Endothelial cell of umbilical vein (primary cell): ENCODE results near the gene DDHD1. TPM values are rescaled to one million over a fixed set of nuclear protein-coding genes. Genes with fewer than 3 reads are reported as not detected.
"Not testable (repeated sequence)": the region's sequence is repeated elsewhere in the genome, so short reads cannot be mapped to it uniquely, and the experiment has no call there.

ENCODE experiments used
- BruUV-seq: library from RNA; stranded (reverse); fragments of 400-500 nt; replicated peaks from 2 replicates; lab custom pipeline; 2021; lab: Mats Ljungman, UMichigan
- CTCF ChIA-PET: fragments of 300-600, 350-600 bp; sonication (Branson Sonifier 250); formaldehyde crosslinking; loops from one replicate; lab custom pipeline; 2021; ENCODE audit warnings: antibody characterized with exemption, inconsistent platforms; lab: Charles Lee
- POLR2A ChIA-PET: fragments of 300-600, 350-600 bp; sonication (Branson Sonifier 250); formaldehyde crosslinking; loops from one replicate; lab custom pipeline; 2021; ENCODE audit warnings: antibody characterized with exemption, inconsistent platforms; lab: Charles Lee
- DNase-seq: peaks from one replicate; pipeline ENCODE4 v3.0.0-alpha.2; 2011; ENCODE audit warnings: low read depth, low spot score
- FAIRE-seq: peaks from 2 replicates; lab custom pipeline; 2011; peaks lifted over from hg19 to GRCh38; lab: Jason Lieb, UNC
- H2AFZ ChIP-seq: 2 replicates; pipeline ENCODE4 v1.6.0; 2012; ENCODE audit warnings: low read depth, low read length, control low read depth, inconsistent platforms
- H3K27ac ChIP-seq: 2 replicates; pipeline ENCODE4 v1.5.1; 2011; ENCODE audit warnings: low read depth, mild to moderate bottlenecking, control low read depth, low read length, moderate library complexity; ENCODE audit not compliant: insufficient read depth
- H3K27me3 ChIP-seq, 2 experiments: 2 replicates each; pipeline versions ENCODE4 v1.6.0 to v1.6.1; 2011; ENCODE audit warnings: low read length in 2 of 2, mixed read lengths in 1 of 2; ENCODE audit not compliant: control insufficient read depth in 2 of 2, insufficient read depth in 2 of 2
- H3K36me3 ChIP-seq, 2 experiments: 2 replicates in 1 of 2; 3 replicates in 1 of 2; pipeline ENCODE4 v1.5.1; 2011; ENCODE audit warnings: low read length in 2 of 2, mild to moderate bottlenecking in 1 of 2, moderate library complexity in 1 of 2; ENCODE audit not compliant: control insufficient read depth in 2 of 2, insufficient read depth in 2 of 2; ENCODE audit errors: extremely low read depth in 1 of 2
- H3K4me1 ChIP-seq: 3 replicates; pipeline ENCODE4 v1.5.1; 2011; ENCODE audit warnings: mild to moderate bottlenecking, low read length; ENCODE audit not compliant: control insufficient read depth, insufficient read depth; ENCODE audit errors: extremely low read depth
- H3K4me2 ChIP-seq: 2 replicates; pipeline ENCODE4 v1.6.1; 2011; ENCODE audit warnings: low read length, control low read depth, mixed read lengths; ENCODE audit not compliant: insufficient read depth
- H3K4me3 ChIP-seq, 3 experiments: fragments of 200-600 bp in 1 of 3; sonication (generic), shearing (Covaris generic) in 1 of 3; replicated peaks in 1 of 3; 2 replicates each; pipeline ENCODE4 v1.5.1; 2011 to 2016; ENCODE audit warnings: control low read depth in 3 of 3, low read length in 3 of 3, mild to moderate bottlenecking in 2 of 3, inconsistent platforms in 1 of 3, low read depth in 1 of 3, moderate library complexity in 1 of 3; ENCODE audit not compliant: insufficient read depth in 1 of 3
- H3K79me2 ChIP-seq: 2 replicates; pipeline ENCODE4 v1.6.0; 2012; ENCODE audit warnings: low read length, inconsistent platforms; ENCODE audit not compliant: control insufficient read depth, insufficient read depth
- H3K9ac ChIP-seq: replicated peaks from 2 replicates; pipeline ENCODE3; 2011; ENCODE audit warnings: low read length, control low read depth; ENCODE audit not compliant: insufficient read depth; ENCODE audit errors: extremely low read depth
- H3K9me1 ChIP-seq: replicated peaks from 3 replicates; pipeline ENCODE4 v1.6.0; 2011; ENCODE audit warnings: mild to moderate bottlenecking, low read length; ENCODE audit not compliant: control insufficient read depth, insufficient read depth; ENCODE audit errors: extremely low read depth
- H3K9me3 ChIP-seq: replicated peaks from 2 replicates; pipeline ENCODE4 v1.5.1; 2012; ENCODE audit warnings: low read length, inconsistent platforms; ENCODE audit not compliant: control insufficient read depth, insufficient read depth
- H4K20me1 ChIP-seq: replicated peaks from 2 replicates; pipeline ENCODE3; 2011; ENCODE audit warnings: mild to moderate bottlenecking, low read length; ENCODE audit not compliant: control insufficient read depth, insufficient read depth; ENCODE audit errors: extremely low read depth
- CTCF ChIP-seq, 2 donors: IDR thresholded peaks; 1 replicate in 1 of 2; 2 replicates in 1 of 2; pipeline ENCODE4 v1.5.1; 2011; ENCODE audit warnings: low read length in 2 of 2, mild to moderate bottlenecking in 2 of 2, moderate library complexity in 2 of 2, control low read depth in 1 of 2, inconsistent platforms in 1 of 2, low read depth in 1 of 2; ENCODE audit not compliant: insufficient read depth in 1 of 2; ENCODE audit errors: extremely low read depth in 1 of 2
- MYC ChIP-seq: IDR thresholded peaks from one replicate; pipeline ENCODE4 v1.6.1; 2011; ENCODE audit warnings: mild to moderate bottlenecking, low read depth, low read length
- dilution Hi-C: fragments of 300-500 bp; cut with MboI; formaldehyde crosslinking; loops from one replicate; pipeline ENCODE4 v1.15.0; 2019; ENCODE audit warnings: low sequenced_read_pairs; ENCODE audit not compliant: extremely low pct_ligation_motif_present
- intact Hi-C: fragments of 100-400 bp; cut with micrococcal nuclease; formaldehyde crosslinking; loops from one replicate; pipeline ENCODE4 v1.10.0; 2022
- polyA plus RNA-seq, 4 experiments: library from polyadenylated mRNA; depleted of rRNA in 3 of 4; stranded (reverse) in 3 of 4; unstranded in 1 of 4; fragments of >200 nt; gene quantifications; 2 replicates each; pipeline versions ENCODE4 v1.2.1 to v1.2.3, GENCODE V29; 2011 to 2012; ENCODE audit warnings: missing spikeins in 1 of 4
- total RNA-seq: library from RNA; stranded (reverse); gene quantifications from 2 replicates; pipeline ENCODE4 v1.2.3, GENCODE V29; 2021

Gene DDHD1
- total and polyA plus RNA-seq, 2 donors (not counting 3 experiments of a cell fraction or from before 2014, with no cell fraction given): 2.7 to 12.4 TPM

- Histone ChIP-seq H4K20me1 (no peaks in the 10 kb centered on the region), H3K9ac (no peak overlapping the region), H3K27ac (no peak overlapping the region), H3K9me1 (no peaks in the 10 kb centered on the region), H3K79me2 (no peaks in the 10 kb centered on the region), H3K9me3 (no peaks in the 10 kb centered on the region), H2AFZ (no peak overlapping the region), H3K4me1 (peaks cover 6% of the 10 kb centered on the region), H3K4me2 (no peak overlapping the region), H3K4me3 (no peak overlapping the region), H3K27me3 (peaks cover 0 to 2% of the 10 kb centered on the region in 2 experiments), H3K36me3 (no peaks in the 10 kb centered on the region)
- no TSS peak for BruUV-seq
- FAIRE-seq: no peak
- intact Hi-C loops: no loop called here
- ChIA-PET CTCF (interaction anchor here (0.9 kb wide), 1 partner anchor 28 kb away, joined by 3 read pairs; the partner anchor contains the start of gene DDHD1), POLR2A (no interaction called here)
- no peak for DNase-seq
- no peak for TF ChIP-seq MYC
- peak in 1 of 2 donors; percentile 10 for TF ChIP-seq CTCF (IDR thresholded peaks at IDR 0.05; ENCODE audit: extremely low read depth in 1 of 2, insufficient read depth in 1 of 2, low read depth in 1 of 2, low read length in 2 of 2)
- dilution Hi-C loops: no loop called here
Measured at GRCh38 chr14:53180272-53181221, 27.4 kb upstream of the DDHD1 start.

GRCh38 chr14:53179486-53180005 lies 26.4 kb upstream of the DDHD1 start:
- H3K4me1 ChIP-seq, intact Hi-C loops, H3K9ac ChIP-seq, H3K27ac ChIP-seq, dilution Hi-C loops, DNase-seq, H3K9me3 ChIP-seq, H3K79me2 ChIP-seq, CTCF ChIA-PET, H4K20me1 ChIP-seq, H3K9me1 ChIP-seq, H2AFZ ChIP-seq, H3K4me3 ChIP-seq, BruUV-seq, H3K27me3 ChIP-seq, POLR2A ChIA-PET, H3K4me2 ChIP-seq, H3K36me3 ChIP-seq: not testable (repeated sequence)
- peak; percentile 50 for FAIRE-seq
